DMS 273 (cell line): ENCODE measurements around the gene NUDT5.
"Not testable (repeated sequence)": the region's sequence is repeated elsewhere in the genome, so short reads cannot be mapped to it uniquely, and the experiment has no call there.

ENCODE experiments used
- DNase-seq: peaks from one replicate; lab custom pipeline; 2025; ENCODE audit not compliant: unreplicated experiment; lab: John Stamatoyannopoulos, UW

The NUDT5 gene

GRCh38 chr10:12195603-12196506, at the start of gene NUDT5, which contains the start of gene CDC123:
TSS of gene NUDT5 (minus strand) at chr10:12195891. CDS start at chr10:12186291, 9,600 bp downstream.
TSS of gene CDC123 (plus strand) at chr10:12196188. CDS start at chr10:12196246, 58 bp downstream.
- peak; percentile 92 for DNase-seq

GRCh38 chr10:12243864-12244620, 48.4 kb upstream of the NUDT5 start:
- DNase-seq: no peak

DNA sequence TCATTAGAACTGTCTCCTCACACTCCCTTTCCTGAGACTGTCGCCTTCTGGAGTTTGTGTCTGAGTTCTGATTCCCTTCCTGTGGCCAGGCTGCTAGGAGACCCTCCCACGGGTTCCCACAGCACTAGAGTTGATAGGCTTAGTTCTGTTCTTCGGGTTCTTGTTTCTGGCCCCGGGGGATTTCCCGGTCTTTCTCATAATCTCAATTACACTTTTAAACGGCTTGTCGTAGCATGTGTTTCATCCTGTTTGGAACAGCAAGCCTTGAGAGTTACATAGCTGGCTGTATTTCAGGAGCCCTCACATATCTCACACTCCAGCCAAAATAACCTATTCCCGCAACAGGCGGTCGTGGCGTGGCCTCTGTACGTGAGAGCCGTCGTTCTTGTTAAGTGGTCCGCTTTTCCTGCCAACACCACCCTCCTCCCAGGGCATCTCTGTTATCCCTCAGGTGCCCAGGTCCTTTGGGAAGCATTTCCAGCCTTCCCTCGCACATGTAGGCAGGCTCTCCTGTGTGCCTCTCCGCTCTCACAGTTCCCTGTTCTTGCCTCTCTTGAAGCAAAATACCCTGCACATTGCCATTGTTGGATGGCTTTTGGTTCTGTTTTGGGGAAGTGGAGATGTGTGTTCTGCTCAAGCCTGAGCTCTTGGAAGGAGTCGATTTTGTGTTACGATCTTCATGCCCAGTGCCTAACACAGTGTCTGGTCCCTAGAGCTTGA, 46.3 kb upstream of the NUDT5 start:
- DNase-seq: peak; percentile 10

DNA sequence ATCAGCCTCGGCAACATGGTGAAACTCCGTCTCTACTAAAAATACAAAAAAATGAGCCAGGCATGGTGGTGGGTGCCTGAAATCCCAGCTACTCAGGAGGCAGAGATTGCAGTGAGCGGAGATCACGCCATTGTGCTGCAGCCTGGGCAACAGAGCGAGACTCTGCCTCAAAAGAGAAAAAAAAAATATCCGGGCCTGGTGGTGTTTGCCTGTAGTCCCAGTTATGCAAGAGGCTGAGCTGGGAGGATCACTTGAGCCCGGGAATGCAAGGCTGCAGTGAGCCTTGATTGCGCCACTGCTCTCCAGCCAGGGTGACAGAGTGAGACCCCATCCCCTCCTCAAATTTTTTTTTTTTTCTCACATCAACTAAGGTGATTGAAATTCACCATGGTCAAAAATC, 43.1 kb upstream of the NUDT5 start:
- DNase-seq: no peak

GRCh38 chr10:12237265-12238220, 41.9 kb upstream of the NUDT5 start:
- DNase-seq: no peak

- DNase-seq: no peak
These were observed 40.1 kb upstream of the NUDT5 start for GRCh38 chr10:12235796-12236195.

GRCh38 chr10:12235116-12235694, 39.5 kb upstream of the NUDT5 start:
- no peak for DNase-seq

DNA sequence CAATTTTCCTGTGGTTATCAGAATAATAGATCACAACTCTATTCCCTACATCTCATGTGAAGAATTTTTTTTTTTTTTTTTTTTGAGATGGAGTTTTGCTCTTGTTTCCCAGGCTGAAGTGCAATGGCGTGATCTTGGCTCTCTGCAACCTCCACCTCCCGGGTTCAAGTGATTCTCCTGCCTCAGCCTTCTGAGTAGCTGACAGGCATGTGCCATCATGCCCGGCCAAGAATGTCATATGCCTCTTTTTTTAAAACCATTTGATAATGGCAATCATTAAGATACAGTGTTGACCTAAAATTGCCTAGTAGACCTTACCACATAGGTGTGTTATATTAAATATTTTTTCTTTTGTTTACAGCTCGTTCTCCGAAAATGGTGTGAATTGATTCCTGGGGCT, 39.0 kb upstream of the NUDT5 start:
- not testable (repeated sequence) for DNase-seq

- no peak for DNase-seq
These were observed 33.2 kb upstream of the NUDT5 start for GRCh38 chr10:12228851-12229250.

DNA sequence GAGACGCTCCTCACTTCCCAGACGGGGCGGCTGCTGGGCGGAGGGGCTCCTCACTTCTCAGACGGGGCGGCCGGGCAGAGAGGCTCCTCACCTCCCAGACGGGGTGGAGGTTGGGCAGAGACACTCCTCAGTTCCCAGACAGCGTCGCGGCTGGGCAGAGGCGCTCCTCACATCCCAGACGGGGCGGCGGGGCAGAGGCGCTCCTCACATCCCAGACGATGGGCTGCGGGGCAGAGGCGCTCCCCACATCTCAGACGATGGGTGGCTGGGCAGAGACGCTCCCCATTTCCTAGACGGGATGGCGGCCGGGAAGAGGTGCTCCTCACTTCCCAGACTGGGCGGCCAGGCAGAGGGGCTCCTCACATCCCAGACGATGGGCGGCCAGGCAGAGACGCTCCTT, 30.7 kb upstream of the NUDT5 start:
- DNase-seq: not testable (repeated sequence)

DNA sequence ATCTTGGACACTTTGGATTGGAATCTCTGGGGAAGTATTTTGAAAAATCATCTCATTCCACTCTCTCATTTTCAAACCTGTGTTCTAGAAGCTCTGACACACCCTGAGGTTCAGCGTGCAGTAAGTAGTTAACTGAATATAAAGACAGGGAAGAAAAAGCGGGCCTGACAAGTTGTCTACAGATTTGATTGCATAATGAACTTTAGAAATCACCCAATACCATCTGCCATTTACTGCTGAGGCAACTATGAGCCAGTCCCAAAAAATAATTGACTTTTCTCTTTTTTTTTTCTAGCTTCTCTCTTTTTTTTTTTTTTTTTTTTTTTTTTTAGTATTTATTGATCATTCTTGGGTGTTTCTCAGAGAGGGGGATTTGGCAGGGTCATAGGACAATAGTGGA, 29.8 kb upstream of the NUDT5 start:
- no peak for DNase-seq

GRCh38 chr10:12221323-12222298, 25.9 kb upstream of the NUDT5 start:
- DNase-seq: no peak

DNA sequence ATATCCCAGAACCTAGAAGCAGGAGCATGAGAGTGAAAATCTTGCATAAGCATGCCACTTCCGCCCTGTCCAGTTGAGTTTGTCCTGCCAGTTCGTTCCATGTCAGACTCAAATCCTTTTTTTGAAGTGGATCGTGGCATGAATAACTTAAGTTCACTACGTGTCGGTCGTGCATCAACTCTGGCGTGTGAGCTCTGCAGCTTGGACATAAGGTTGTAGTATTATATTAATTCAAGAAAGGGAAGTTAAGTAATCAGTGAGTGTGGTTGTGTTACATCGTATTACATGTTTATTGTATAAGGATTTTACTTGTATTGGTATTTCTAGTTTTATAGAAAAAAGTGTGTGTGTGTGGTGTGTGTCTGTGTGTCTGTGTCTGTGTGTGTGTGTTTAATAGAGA, 23.3 kb upstream of the NUDT5 start:
- DNase-seq: no peak

GRCh38 chr10:12214763-12215218, 19.1 kb upstream of the NUDT5 start:
- DNase-seq: peak; percentile 68

DNA sequence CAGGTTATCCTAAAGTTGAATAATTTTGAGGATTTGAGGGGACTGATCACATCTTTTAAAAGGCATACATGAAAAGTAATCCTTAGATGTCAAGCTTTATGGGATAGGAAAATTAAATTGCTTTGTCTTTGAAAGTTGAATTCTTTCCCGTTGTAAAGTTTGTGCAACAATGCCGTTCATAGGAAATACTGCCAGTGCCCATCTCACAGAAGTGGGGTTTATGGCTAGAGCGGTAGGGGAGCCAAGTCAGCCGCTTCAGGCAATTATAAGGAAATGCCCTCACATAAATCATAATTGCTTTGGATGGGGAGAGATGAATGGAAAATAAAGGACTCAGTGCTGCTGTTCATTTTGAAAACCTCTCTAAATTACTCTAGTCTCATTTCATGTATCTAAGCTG, 18.4 kb upstream of the NUDT5 start:
- DNase-seq: no peak

DNA sequence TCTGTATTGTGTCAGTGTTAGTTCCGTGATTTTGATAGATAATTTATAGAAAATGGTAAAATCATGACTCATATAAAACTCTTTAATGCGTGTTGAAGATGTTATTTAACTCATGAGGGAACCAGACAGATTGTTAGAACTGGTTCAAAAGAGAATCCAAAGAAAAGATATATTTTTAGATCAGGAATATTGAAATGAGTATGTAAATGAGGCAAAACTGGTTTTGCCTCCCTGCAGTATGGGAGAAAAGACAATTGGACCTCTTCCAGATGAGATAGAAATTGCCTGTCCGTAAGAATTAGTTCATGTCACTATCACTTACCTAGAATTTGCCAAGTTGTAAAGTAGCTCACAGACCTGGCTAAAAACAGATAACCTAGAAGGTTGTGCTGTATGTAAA, 17.9 kb upstream of the NUDT5 start:
- no peak for DNase-seq

DNA sequence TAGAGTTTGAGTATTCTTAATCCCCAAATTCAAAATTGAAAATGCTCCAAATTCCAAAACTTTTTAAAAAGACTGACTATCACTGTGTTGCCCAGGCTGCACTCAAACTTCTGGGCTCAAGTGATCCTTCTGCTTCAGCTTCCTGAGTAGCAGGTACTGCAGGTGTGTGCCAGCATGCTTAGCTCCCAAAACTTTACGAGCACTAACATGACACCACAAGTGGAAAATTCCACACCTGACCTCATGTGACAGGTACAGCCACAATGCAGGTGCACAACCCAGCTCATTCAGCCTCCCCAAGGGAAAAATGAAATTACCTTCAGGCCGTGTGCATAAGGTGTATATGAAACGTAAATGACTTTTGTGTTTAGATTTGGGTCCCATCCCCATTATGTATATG, 16.8 kb upstream of the NUDT5 start:
- DNase-seq: no peak

GRCh38 chr10:12208460-12208859, 12.8 kb upstream of the NUDT5 start:
- no peak for DNase-seq

- no peak for DNase-seq
These were observed 11.4 kb upstream of the NUDT5 start for GRCh38 chr10:12207114-12207513.
